ELF-1 (cell line): ENCODE data around the gene SLC25A29.
"Not testable (repeated sequence)": the region's sequence is repeated elsewhere in the genome, so short reads cannot be mapped to it uniquely, and the experiment has no call there.

Experiments
- DNase-seq: peaks from one replicate; pipeline ENCODE4 v3.0.0-alpha.2; 2016; ENCODE audit warnings: low read depth, low spot score

SLC25A29 gene

DNA sequence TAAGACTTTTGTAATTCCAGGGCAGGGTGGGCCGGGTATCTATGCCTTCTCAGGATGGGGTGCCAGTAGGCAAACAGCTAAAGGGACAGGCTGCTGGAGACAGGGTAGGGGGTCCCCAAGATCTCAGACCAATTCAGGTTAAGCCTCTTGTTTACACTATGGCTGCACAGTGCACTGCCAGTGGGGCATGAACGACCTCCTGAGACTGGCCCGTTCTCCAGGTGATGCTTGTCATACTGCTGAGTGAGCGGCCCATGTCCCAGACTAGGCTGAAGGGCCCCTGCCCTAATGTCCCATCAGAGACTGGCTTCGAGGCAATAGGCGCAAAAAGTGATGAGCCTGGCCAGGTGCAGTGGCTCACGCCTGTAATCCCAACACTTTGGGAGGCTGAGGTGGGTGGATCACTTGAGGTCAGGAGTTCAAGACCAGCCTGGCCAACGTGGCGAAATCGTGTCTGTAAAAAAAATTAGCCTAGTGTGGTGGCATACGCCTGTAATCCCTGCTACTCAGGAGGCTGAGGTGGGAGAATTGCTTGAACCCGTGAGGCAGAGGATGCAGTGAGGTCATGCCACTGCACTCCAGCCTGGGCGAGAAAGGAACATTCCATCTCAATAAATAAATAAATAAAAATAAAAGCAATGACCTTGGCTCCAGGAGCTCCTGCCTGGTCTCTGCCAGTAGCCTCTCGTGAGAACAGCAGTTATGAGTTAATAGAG, 12.6 kb downstream of the SLC25A29 start:
- DNase-seq: no peak

DNA sequence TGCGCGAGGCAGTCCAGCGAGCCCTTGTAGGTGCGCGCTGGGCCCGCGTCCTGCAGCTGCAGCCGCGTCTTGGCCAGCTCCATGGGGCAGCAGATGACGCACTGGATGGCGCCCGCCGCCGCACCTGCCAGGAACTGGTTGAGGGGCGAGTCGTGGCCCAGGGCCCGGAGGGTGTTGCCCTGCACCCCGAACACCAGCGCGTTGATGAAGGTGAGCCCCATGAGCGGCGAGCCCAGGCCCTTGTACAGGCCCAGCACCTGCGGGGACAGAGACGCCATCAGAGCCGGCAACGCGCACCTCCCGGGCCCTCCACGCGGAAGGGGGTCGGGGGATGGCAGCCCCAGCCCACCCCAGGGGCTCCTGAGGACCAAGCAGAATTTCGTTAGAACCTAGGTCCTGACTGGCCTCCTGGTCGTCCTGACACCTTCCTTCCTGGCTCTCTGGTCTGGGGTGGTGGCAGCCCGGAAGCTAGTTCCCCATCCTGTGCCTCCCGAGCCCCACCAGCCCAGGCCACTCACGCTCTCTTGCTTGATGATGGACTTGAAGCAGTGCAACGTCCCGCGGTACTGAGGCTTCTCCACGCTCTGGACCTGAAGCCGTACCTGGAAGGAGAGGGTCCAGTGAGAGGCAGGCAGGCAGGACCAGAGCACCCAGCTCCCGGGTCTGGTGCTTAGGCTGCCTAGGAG, 13.3 kb downstream of the SLC25A29 start:
- DNase-seq: no peak

- no peak for DNase-seq
These were observed 13.9 kb downstream of the SLC25A29 start for GRCh38 chr14:100292301-100292775.

GRCh38 chr14:100291305-100292075, 14.8 kb downstream of the SLC25A29 start:
- DNase-seq: no peak

DNA sequence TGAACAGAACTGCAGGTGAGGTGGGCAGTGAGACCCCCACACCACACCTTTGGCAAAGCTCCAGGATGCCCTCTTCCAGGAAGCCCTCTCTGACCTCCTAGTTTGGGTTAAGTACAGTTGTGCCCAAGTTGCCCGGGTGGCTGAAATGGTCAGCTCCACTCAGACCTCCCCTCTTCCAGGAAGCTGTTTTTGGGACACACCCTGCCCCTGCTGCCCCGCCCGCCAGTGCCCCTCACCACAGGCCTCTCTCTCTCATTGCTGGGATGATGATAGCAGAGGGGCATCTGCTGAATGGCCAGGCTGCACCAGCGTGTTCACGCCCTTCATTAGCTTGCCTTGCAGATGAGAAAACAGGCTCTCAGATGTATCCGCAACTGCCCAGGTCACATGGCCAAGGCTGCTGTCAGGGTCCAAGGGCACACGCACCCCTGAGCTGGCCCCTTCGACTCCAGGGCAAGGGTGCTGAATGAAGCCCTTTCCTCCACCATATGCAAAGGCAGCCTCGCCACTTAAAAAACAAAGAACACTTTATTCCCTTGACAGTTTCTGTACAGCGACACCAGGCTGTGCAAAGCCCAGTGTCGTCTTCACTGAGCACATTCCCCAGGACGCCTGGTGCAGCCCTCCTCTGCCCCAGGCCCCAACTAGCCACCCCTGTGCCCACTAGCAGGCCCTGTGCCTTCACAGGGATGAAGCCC, 15.5 kb downstream of the SLC25A29 start:
- DNase-seq: no peak

DNA sequence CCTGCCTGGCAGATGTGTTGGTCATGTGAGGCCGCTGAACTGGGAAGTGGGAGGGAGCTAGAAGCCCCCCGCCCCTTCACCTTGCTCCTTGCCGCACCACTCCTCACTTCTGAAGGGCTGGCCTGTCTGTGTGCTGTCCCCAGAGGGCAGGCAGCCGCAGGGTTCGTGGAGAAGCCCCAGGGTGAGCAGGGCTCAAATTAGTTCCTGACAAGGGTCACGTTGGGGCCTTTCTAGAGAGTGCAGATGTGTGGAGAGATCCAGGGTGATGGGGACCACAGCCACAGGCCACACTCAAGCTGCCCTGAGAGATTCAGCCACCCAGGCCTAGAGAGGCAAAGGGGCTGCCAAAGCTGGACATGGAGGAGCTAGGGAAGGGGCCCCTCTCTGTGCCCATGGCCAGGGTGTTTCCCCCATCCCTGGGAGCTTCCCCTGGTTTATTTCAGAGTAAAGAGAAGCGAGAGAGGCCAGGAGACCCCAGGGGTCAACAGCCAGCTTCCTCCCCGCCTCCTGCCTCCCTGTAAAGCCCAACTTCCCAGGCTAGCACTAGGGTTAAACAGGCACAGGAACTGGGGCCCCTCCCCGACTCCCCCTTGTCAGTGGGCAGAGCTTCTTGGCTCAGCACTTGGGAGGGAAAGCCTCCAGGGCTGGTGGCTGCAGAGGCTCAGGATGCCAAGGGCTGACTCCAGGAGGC, 16.2 kb downstream of the SLC25A29 start:
- DNase-seq: peak; percentile 60

- DNase-seq: no peak
These were observed 17.7 kb downstream of the SLC25A29 start for GRCh38 chr14:100288382-100289185.

DNA sequence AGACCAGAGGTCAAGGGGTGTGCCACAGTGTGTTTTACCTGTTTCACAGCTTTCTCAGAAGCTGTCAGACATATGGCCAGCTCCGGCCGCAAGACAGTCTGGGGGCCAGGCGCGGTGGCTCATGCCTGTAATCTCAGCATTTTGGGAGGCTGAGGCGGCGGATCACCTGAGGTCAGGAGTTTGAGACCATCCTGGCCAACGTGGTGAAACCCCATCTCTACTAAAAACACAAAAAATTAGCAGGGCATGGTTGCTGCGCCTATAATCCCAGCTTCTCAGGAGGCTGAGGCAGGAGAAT, 18.3 kb downstream of the SLC25A29 start:
- not testable (repeated sequence) for DNase-seq

GRCh38 chr14:100287202-100287997, 18.8 kb downstream of the SLC25A29 start:
- no peak for DNase-seq

DNA sequence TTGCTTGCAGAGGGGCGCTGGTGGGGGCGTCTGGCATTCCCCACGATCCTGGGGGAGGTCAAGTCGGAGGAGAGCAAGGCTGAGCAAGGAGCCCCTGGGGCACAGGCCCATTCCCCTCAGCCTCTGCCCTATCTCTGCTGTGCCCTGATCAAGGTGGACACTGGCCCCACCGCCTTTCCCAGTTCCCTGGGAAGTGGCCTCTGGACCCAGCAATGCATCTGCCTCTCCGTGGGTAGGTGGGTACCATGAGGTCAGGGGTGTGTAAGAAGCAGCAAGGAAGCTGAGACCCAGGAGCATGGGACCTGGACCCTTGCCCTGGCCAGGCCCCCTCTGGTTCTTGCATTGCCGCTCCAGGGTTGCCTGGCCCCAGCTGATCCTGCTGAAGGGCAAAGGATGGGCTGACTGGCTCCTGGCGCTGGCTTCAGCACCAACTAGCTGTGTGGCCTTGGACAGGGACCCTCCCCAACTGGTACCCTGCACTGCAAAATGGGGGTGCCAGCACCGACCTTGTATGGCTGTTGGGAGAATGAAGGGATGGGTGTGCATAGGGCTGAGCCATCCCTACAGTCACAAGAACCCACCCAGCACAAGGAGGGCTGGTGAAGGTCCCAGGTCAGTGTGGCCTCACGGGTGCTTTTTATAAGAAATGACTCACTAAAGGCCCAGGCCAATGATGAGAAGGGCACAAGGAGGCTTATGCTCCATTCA, 19.6 kb downstream of the SLC25A29 start:
- no peak for DNase-seq

- DNase-seq: no peak
These were observed 20.3 kb downstream of the SLC25A29 start for GRCh38 chr14:100285913-100286400.

GRCh38 chr14:100285021-100285912, 21.0 kb downstream of the SLC25A29 start:
- DNase-seq: peak; percentile 90

GRCh38 chr14:100283984-100284881, 22.0 kb downstream of the SLC25A29 start:
- peak; percentile 58 for DNase-seq

- DNase-seq: not testable (repeated sequence)
These were observed 22.8 kb downstream of the SLC25A29 start for GRCh38 chr14:100283436-100283835.

- no peak for DNase-seq
These were observed 23.4 kb downstream of the SLC25A29 start for GRCh38 chr14:100282766-100283419.

GRCh38 chr14:100282083-100282350, 24.2 kb downstream of the SLC25A29 start:
- no peak for DNase-seq
